Measurements from ENCODE around the gene GALNT7. TPM values are rescaled to one million over a fixed set of nuclear protein-coding genes. Genes with fewer than 3 reads are reported as not detected.

GALNT7 gene
- total RNA-seq, 2 donors from 2014 or later = 12.5 to 13.7 TPM

DNA sequence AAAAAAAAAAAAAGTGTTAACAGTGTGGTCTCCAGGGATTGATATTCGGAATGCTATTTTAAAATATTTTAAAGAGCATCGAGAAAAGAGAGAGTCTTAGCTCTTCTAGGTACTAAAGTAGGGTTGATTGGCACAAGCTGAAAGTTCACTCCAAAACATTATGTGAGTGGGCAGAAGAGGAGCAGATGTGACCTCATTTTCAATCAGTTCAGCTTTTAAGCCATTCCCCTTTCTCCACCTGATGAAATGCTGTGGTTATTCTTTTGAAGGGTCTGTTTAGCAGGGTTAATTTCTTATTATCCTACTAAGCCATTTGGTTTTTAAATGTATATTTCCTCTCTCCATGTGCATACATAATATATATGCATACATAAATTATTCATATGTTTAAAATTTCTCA is 69.2 kb downstream of the GALNT7 start:
- DNase-seq (no peak), ATAC-seq (no peak)
- no peak overlapping the region for H3K27ac Mint-ChIP-seq
- peaks cover 18% of the 10 kb centered on the region for H3K4me1 Mint-ChIP-seq
- no peaks in the 10 kb centered on the region for H3K27me3 Mint-ChIP-seq
- H3K36me3 Mint-ChIP-seq (ENCODE audit: low read depth) = no peaks in the 10 kb centered on the region
- no peaks in the 10 kb centered on the region for H3K9me3 ChIP-seq (ENCODE audit: control insufficient read depth, low read length, poor library complexity, severe bottlenecking)
- H3K4me3 Mint-ChIP-seq = no peak overlapping the region

DNA sequence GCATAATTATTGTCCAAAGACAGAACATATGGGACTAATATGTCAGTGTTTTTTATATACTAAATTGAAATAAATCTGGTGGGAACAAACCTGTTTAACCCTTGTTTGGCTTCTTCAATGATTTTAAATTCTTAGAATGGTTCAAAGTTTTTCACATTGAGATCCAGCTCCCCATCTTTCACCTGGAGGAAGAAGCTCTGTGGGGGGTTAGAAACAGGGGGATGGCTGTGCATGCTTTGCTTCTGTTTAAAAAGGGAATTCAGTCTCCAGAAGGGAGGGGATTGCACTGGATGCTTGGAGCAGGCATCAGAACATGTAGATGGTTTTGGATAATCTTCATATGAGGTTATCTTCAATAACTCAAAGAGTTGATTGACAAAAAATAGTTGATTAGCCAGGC is 72.1 kb downstream of the GALNT7 start:
- Mint-ChIP-seq H3K27me3 (no peaks in the 10 kb centered on the region), H3K27ac (no peak overlapping the region), H3K4me3 (no peak overlapping the region), H3K4me1 (peaks cover 31% of the 10 kb centered on the region), H3K36me3 (ENCODE audit: low read depth) (no peaks in the 10 kb centered on the region)
- DNase-seq = no peak
- no peaks in the 10 kb centered on the region for H3K9me3 ChIP-seq (ENCODE audit: control insufficient read depth, low read length, poor library complexity, severe bottlenecking)
- ATAC-seq = no peak

DNA sequence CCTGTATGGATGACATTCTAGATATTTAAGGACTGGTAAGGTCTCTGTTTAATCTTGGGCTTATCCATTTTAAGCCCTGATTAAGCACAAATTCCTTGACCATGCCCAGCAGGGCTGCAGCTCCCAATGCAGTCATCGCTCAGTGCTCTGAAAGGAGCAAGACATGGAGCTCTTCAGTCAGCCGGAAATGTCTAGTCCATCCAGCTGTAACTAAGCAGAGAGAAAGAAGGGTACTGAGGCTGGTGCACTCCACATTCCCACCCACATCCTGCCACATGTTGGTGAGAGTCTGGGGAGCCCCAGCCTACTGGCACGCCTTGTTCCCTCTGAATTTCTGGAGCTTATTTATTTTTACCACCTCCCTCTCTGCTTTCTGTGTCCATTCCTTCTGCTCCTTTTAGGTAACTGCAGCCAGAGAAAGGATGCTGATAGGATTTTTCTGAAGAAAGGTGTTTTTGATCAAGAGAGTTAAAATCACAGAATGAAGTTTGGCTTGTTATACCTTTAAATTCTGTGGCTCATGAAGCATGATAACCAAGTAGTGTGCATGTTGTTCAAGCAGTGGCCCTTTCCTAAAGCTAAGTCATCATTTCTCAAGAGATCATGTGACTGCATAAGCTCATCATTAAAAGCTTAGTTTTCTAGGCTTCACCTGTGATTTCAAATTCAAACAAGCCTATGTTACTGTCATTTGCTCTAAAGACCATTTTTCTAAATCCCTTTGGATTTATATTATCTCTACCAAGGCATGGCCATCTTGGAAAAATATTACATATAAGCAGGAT is 74.0 kb downstream of the GALNT7 start:
- no peak for ATAC-seq
- H3K27ac Mint-ChIP-seq = no peak overlapping the region
- H3K4me3 Mint-ChIP-seq = no peak overlapping the region
- H3K27me3 Mint-ChIP-seq = no peaks in the 10 kb centered on the region
- H3K4me1 Mint-ChIP-seq = peaks cover 23% of the 10 kb centered on the region
- no peaks in the 10 kb centered on the region for H3K9me3 ChIP-seq (ENCODE audit: control insufficient read depth, low read length, poor library complexity, severe bottlenecking)
- DNase-seq = no peak
- no peaks in the 10 kb centered on the region for H3K36me3 Mint-ChIP-seq (ENCODE audit: low read depth)

DNA sequence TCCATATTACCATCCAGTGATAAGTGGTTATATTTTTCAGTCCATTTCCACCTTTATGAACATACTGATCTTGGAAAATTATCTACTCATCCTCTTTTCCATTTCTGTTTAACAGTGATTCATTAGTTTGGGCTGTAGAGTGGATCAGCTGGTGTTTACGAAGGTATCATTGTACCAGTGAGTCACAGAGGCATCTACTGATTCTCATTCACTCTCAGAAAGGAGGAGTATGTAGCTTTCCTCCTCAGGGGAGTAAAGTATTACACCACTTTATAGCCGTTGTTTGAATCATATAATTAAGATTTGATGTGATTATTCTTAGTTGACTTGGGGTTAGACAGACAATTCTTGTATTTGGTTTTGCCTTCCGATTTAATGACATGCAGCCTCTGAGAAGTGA is 74.7 kb downstream of the GALNT7 start:
- no peaks in the 10 kb centered on the region for H3K9me3 ChIP-seq (ENCODE audit: control insufficient read depth, low read length, poor library complexity, severe bottlenecking)
- Mint-ChIP-seq H3K27me3 (no peaks in the 10 kb centered on the region), H3K36me3 (ENCODE audit: low read depth) (no peaks in the 10 kb centered on the region), H3K4me1 (peaks cover 25% of the 10 kb centered on the region), H3K4me3 (no peak overlapping the region), H3K27ac (no peak overlapping the region)
- no peak for DNase-seq
- no peak for ATAC-seq

DNA sequence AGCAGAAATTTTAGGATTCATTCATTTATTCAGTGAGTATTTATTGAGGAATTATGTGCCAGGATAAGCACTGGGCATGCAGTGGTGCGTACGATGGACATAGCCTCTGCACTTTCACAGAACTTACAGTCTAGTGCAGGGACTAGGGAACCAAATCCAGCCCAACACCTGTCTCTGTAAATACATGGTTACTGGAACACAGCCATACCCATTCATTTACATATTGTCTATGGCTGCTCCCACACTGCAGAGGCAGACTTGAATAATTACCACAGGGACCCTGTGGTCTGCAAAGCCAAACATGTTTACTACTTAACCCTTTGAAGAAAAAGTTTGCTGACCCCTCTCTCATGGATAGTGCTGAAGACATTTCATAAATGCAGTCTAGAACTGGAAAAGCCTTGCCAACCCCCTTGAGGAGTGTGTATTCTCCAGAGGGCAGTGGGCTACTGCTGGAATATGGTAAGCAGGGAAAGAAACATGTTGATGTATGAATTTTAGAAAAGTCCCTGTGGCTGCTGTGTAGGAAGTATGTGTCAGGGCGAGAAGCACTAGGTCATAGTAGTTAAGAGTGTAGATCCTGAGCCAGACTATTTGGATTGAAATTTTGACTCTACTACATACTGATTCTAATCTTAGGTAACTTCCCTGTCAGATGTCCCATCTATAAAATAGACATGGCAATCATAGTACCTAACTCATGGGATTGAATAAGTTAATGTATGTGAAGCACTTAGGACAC is 75.5 kb downstream of the GALNT7 start:
- Mint-ChIP-seq H3K4me1 (peaks cover 25% of the 10 kb centered on the region), H3K27ac (no peak overlapping the region), H3K27me3 (no peaks in the 10 kb centered on the region), H3K4me3 (no peak overlapping the region), H3K36me3 (ENCODE audit: low read depth) (no peaks in the 10 kb centered on the region)
- H3K9me3 ChIP-seq (ENCODE audit: control insufficient read depth, low read length, poor library complexity, severe bottlenecking) = no peaks in the 10 kb centered on the region
- no peak for ATAC-seq
- DNase-seq = no peak

DNA sequence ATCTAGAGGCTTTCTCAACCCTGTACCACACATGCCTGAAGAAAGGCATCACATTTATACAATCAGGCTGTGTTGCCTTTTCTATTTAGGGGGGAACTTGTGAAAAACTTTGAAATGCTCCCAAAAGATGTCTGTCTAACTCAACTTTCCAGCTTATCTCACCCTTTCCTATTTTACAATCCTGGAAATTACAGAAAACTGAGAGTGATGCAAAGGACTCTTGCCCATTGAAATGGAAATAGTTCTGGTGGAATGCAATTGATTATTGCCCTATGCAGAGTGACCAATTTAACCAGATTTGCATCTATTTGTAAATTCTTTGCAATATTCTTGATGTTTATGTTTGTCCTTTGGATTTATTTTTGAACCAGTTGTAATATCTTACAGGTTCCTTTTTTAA is 77.3 kb downstream of the GALNT7 start:
- Mint-ChIP-seq H3K4me3 (no peak overlapping the region), H3K27me3 (no peaks in the 10 kb centered on the region), H3K4me1 (peaks cover 27% of the 10 kb centered on the region), H3K36me3 (ENCODE audit: low read depth) (peaks cover 8% of the 10 kb centered on the region), H3K27ac (no peak overlapping the region)
- H3K9me3 ChIP-seq (ENCODE audit: control insufficient read depth, low read length, poor library complexity, severe bottlenecking) = no peaks in the 10 kb centered on the region
- ATAC-seq = no peak
- DNase-seq = no peak

DNA sequence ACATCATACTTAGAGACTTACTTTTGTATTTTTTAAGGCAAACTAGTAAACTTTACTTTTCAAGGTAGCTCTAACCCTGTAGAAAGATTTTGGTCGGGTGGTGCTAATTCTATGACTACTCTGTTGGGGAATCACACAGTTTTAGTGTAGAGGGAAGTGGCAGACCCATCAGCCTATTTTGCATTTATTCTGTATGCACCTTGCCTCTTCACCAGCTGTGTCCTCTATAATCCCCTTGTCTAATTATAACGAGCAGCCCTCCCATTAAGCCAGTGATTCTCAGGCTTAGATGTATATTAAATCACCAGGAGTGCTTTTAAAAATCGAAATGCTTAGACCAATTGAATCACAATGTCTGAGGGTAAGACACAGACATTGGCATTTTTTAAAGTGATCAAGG is 78.1 kb downstream of the GALNT7 start:
- Mint-ChIP-seq H3K27me3 (no peaks in the 10 kb centered on the region), H3K36me3 (ENCODE audit: low read depth) (peaks cover 11% of the 10 kb centered on the region), H3K27ac (no peak overlapping the region), H3K4me3 (no peak overlapping the region), H3K4me1 (peaks cover 31% of the 10 kb centered on the region)
- ATAC-seq (no peak), DNase-seq (no peak)
- H3K9me3 ChIP-seq (ENCODE audit: control insufficient read depth, low read length, poor library complexity, severe bottlenecking) = no peaks in the 10 kb centered on the region

DNA sequence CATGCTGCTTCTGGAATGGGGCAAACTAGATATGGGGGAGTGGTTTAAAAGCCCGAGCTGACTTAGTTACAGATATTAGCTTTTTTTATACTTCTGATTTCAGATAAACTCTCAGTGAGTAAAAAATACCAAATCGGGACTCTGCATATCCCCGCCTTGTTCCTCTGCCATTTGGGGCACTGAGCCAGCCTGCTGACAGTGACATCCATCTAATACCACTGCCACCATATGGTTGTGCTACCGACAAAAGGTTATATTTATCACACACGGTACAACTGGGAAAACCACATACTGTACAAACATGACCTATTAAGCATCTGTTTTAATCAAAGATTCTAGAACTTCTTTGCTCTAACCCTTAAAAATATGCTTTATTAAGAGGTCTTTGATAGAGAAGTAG is 78.7 kb downstream of the GALNT7 start:
- no peaks in the 10 kb centered on the region for H3K27me3 Mint-ChIP-seq
- no peaks in the 10 kb centered on the region for H3K9me3 ChIP-seq (ENCODE audit: control insufficient read depth, low read length, poor library complexity, severe bottlenecking)
- no peak for DNase-seq
- H3K36me3 Mint-ChIP-seq (ENCODE audit: low read depth) = peaks cover 11% of the 10 kb centered on the region
- no peak overlapping the region for H3K27ac Mint-ChIP-seq
- no peak overlapping the region for H3K4me3 Mint-ChIP-seq
- peaks cover 31% of the 10 kb centered on the region for H3K4me1 Mint-ChIP-seq
- ATAC-seq = no peak

DNA sequence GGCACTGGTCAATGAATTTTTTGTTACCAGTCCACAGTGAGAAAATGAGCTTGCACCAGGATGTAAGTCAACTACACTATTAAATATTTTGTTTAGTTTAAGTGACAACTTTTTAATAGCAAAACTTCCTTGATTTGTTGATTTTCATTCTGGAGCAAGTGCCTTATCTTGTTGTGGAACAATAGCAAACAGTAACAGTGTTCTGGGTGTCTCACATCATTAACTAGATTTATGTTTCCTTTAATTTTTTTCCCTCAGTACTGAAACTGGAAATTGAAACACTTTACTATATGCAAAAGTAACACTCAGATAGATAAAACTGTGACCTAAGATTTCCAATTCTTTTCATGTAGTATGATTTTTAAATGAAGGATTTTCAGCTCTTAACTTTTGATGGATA is 80.1 kb downstream of the GALNT7 start:
- Mint-ChIP-seq H3K27ac (no peak overlapping the region), H3K4me3 (no peak overlapping the region), H3K27me3 (no peaks in the 10 kb centered on the region)

DNA sequence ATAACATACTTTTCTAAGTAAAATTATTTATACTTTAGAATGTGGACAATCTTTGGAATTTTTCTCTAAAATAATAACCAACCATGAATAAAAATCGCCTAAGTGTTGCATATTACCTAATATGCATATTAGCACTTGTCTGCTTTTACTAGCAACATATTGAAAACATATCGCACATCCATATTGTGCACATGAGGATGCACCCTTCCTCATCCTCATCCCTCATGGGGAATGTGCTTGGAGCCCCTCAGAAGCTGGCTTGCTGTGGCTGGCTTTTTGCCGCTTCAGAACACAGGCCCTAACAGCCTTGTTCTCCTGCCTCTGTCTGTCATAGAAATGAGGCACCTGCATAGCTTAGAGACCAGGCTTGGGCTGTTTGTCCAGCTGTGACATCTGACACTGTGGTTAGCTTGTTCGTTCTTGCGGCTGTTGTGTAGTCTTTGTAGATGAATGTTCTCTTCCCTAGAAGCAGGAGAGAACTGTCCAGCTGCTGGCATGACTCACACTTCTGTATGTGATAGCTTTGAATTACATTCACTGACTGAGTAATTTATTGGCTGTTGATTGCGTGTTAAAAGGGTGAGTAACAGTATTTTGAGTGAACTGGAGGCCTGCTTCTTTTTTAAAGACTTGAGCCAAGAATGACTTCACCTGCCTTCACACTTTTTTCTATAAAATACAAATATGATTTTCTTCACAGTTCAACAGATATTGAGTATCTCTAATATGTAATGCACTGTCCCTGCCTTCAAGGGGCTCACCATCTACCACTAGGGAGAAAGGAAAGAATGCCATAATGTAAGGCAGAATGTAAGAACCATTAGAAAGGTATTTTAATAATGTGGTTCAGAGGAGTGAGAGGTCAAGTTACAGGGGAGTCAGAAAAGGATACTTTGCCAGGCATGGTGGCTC is 83.7 kb downstream of the GALNT7 start:
- no peaks in the 10 kb centered on the region for H3K9me3 ChIP-seq (ENCODE audit: control insufficient read depth, low read length, poor library complexity, severe bottlenecking)
- ATAC-seq (no peak), DNase-seq (no peak)
- H3K4me3 Mint-ChIP-seq = no peak overlapping the region
- peaks cover 18% of the 10 kb centered on the region for H3K36me3 Mint-ChIP-seq (ENCODE audit: low read depth)
- H3K27ac Mint-ChIP-seq = peak overlapping the region; percentile 83
- H3K27me3 Mint-ChIP-seq = no peaks in the 10 kb centered on the region
- peaks cover 28% of the 10 kb centered on the region for H3K4me1 Mint-ChIP-seq

More for the DNA sequence above, 80.1 kb downstream of the GALNT7 start:
- Mint-ChIP-seq H3K4me1 (peaks cover 29% of the 10 kb centered on the region), H3K36me3 (ENCODE audit: low read depth) (peaks cover 16% of the 10 kb centered on the region)
- no peaks in the 10 kb centered on the region for H3K9me3 ChIP-seq (ENCODE audit: control insufficient read depth, low read length, poor library complexity, severe bottlenecking)
- DNase-seq (no peak), ATAC-seq (no peak)

DNA sequence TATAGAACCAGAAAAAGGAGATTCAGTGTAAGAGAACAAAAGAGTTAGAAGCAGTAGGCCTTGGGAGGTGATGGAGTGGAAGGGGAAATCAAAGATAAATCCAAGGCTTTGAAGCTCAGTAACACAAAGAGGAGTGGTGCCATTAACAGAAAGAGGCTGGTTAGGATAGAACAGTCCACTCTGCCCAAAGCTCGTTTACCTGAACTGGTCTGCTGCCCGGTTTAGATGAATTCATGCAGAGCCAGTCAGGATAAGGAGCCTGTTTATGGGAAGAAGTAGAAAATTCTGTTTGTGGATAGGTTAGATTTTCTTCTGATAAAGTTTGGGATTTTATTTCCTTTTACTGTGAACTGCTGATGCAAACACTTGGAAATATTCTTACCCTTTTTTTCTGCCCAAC is 85.0 kb downstream of the GALNT7 start:
- H3K27ac Mint-ChIP-seq = peak overlapping the region; percentile 83
- no peak for ATAC-seq

DNA sequence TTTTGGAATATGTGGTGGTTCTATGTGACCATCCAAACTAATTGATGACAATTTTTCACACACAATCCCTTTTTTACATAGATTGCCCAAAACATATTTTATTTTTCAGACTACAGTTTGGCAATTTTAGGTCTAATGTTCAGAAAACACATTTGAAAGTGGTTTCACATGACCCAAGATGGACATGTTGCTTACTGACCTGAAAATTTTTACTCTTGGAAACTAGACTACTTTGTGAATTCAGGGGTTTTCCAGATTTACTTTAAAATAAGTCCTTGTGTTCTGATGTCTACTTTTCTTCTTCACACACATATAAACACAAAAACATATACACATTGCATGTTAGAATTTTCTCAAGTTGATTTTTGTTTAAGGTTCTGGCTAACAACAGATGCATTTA is 86.0 kb downstream of the GALNT7 start:
- Mint-ChIP-seq H3K27ac (no peak overlapping the region), H3K27me3 (no peaks in the 10 kb centered on the region), H3K36me3 (ENCODE audit: low read depth) (peaks cover 16% of the 10 kb centered on the region), H3K4me3 (no peak overlapping the region), H3K4me1 (peaks cover 26% of the 10 kb centered on the region)
- DNase-seq (no peak), ATAC-seq (no peak)
- H3K9me3 ChIP-seq (ENCODE audit: control insufficient read depth, low read length, poor library complexity, severe bottlenecking) = no peaks in the 10 kb centered on the region

More for the DNA sequence above, 85.0 kb downstream of the GALNT7 start:
- peaks cover 26% of the 10 kb centered on the region for H3K4me1 Mint-ChIP-seq
- peaks cover 18% of the 10 kb centered on the region for H3K36me3 Mint-ChIP-seq (ENCODE audit: low read depth)
- DNase-seq = no peak
- no peaks in the 10 kb centered on the region for H3K27me3 Mint-ChIP-seq
- H3K4me3 Mint-ChIP-seq = no peak overlapping the region
- no peaks in the 10 kb centered on the region for H3K9me3 ChIP-seq (ENCODE audit: control insufficient read depth, low read length, poor library complexity, severe bottlenecking)

DNA sequence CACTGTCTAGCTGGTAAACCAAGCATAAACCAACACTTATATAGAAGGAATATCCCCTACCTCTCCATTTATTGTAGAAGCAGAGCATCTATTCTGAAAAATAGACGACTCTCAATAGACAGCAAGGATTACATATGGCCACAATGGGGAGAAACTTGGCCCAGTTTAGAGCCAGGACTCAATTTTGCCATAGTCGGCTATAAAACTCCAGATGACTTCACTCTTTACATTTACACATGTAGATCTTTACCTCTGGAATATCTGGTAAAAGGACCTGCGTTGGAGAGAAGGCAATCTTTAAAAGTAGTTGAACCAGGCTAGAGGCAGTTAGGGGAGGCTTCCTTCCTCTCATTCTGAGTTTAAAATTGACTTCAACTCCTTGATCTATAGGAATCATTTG is 88.2 kb downstream of the GALNT7 start:
- H3K9me3 ChIP-seq (ENCODE audit: control insufficient read depth, low read length, poor library complexity, severe bottlenecking) = no peaks in the 10 kb centered on the region
- Mint-ChIP-seq H3K27me3 (no peaks in the 10 kb centered on the region), H3K27ac (no peak overlapping the region), H3K4me1 (peaks cover 16% of the 10 kb centered on the region), H3K4me3 (no peak overlapping the region), H3K36me3 (ENCODE audit: low read depth) (peaks cover 7% of the 10 kb centered on the region)
- DNase-seq = no peak
- no peak for ATAC-seq
